Measurements from ENCODE around the gene MINAR1.

The MINAR1 gene

DNA sequence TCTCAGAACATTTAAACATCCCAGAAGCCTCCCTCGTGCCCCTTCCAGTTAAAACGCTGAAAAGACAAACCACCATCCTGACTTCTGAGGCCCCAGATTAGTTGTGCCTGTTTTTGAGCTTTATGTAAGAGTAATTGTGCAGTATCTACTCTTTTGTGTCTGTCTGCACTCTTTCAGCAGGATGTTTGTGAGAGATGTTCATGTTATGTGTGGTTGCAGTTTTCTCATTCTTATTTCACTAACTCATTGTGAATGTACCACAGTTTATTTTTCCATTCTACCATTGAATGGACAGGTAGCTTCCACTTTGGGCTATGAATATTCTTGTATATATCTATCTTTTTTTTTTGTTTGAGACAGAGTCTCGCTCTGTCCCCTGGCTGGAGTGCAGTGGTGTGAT, 40.3 kb downstream of the MINAR1 start:
- TF ChIP-seq POLR2A (IDR thresholded peaks at IDR 0.05; ENCODE audit: low read depth, low read length) (no peak), POLR2AphosphoS5 (IDR thresholded peaks at IDR 0.05; ENCODE audit: low read depth, low read length) (no peak), TAF1 (IDR thresholded peaks at IDR 0.05; ENCODE audit: borderline replicate concordance, low read depth, low read length) (no peak)
- FAIRE-seq (no peak), DNase-seq (ENCODE audit: insufficient read length) (no peak)

DNA sequence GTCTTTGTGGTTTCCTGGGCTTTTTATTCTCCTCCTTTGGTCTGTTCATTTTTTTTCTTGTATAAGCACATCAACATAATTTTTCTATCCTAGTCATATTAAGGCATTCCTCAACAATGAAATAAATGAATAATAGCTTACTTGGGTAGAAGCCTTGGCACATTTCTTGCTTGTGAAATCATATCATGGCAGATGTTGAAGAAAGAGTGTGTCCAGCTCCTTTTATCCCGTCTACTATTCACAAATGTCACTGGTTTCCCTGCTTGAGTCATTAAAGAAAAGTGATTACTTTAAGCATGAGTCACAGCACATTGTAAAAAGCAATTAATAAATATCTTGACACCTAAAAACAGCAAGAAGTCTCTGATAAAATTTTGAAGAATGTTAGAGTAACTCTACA, 42.1 kb downstream of the MINAR1 start:
- no peak for FAIRE-seq
- TF ChIP-seq TAF1 (IDR thresholded peaks at IDR 0.05; ENCODE audit: borderline replicate concordance, low read depth, low read length) (no peak), POLR2AphosphoS5 (IDR thresholded peaks at IDR 0.05; ENCODE audit: low read depth, low read length) (no peak), POLR2A (IDR thresholded peaks at IDR 0.05; ENCODE audit: low read depth, low read length) (no peak)
- DNase-seq (ENCODE audit: insufficient read length): no peak

- FAIRE-seq (no peak), DNase-seq (ENCODE audit: insufficient read length) (no peak)
- no peak for TF ChIP-seq POLR2AphosphoS5 (IDR thresholded peaks at IDR 0.05; ENCODE audit: low read depth, low read length)
- TF ChIP-seq POLR2A (IDR thresholded peaks at IDR 0.05; ENCODE audit: low read depth, low read length): no peak
These were observed 43.2 kb downstream of the MINAR1 start for GRCh38 chr15:79475306-79475705.

GRCh38 chr15:79478108-79478507, 46.0 kb downstream of the MINAR1 start:
- no peak for TF ChIP-seq POLR2A (IDR thresholded peaks at IDR 0.05; ENCODE audit: low read depth, low read length)
- no peak for TF ChIP-seq POLR2AphosphoS5 (IDR thresholded peaks at IDR 0.05; ENCODE audit: low read depth, low read length)
- TF ChIP-seq TAF1 (IDR thresholded peaks at IDR 0.05; ENCODE audit: borderline replicate concordance, low read depth, low read length): no peak
- no peak for DNase-seq (ENCODE audit: insufficient read length)
- FAIRE-seq: no peak

DNA sequence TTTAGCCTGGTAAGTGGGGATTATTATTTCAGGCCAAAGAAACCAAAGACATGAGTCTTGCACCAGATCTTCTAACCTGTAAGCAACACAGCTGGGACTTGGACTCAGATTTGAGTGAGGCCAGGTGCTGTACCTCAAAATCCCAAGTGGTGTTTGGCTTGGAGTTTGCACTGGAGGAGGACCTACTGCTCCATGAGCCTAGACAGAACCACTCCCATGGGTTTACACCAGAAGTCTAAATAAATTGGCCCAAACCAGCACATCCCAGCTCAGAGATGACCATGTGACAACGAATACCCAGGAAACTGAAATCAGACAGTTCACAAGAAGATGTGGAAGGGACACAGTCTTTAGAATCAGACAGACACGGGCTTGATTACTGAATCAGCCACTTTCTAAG, 47.5 kb downstream of the MINAR1 start:
- DNase-seq (ENCODE audit: insufficient read length) (no peak), FAIRE-seq (no peak)
- TF ChIP-seq POLR2A (IDR thresholded peaks at IDR 0.05; ENCODE audit: low read depth, low read length) (no peak), TAF1 (IDR thresholded peaks at IDR 0.05; ENCODE audit: borderline replicate concordance, low read depth, low read length) (no peak), POLR2AphosphoS5 (IDR thresholded peaks at IDR 0.05; ENCODE audit: low read depth, low read length) (no peak)

GRCh38 chr15:79481793-79482192, 49.7 kb downstream of the MINAR1 start:
- TF ChIP-seq POLR2A (IDR thresholded peaks at IDR 0.05; ENCODE audit: low read depth, low read length): no peak
- TF ChIP-seq TAF1 (IDR thresholded peaks at IDR 0.05; ENCODE audit: borderline replicate concordance, low read depth, low read length): no peak
- TF ChIP-seq POLR2AphosphoS5 (IDR thresholded peaks at IDR 0.05; ENCODE audit: low read depth, low read length): no peak
- FAIRE-seq (no peak), DNase-seq (ENCODE audit: insufficient read length) (no peak)
